SK-N-SH treated with all-trans-retinoic acid at 6 μM for 48 hours (cell line): ENCODE measurements around the gene TUBB2A.

ENCODE experiments used
- ATAC-seq: fragments of 200-7000 bp; cut with Tn5 transposase; 3 replicates; pipeline ENCODE4 v1.9.1; 2020; ENCODE audit warnings: mild to moderate bottlenecking, moderate library complexity
- CSRNP3 ChIP-seq: fragments of 250-450 bp; sonication (Bioruptor Pico); IDR thresholded peaks from 2 replicates; pipeline ENCODE4 v1.5.1; 2021; ENCODE audit warnings: mild to moderate bottlenecking, moderate library complexity
- ESRRG ChIP-seq: fragments of 250-450 bp; sonication (Bioruptor Pico); IDR thresholded peaks from 2 replicates; pipeline ENCODE4 v1.6.1; 2021; ENCODE audit warnings: mild to moderate bottlenecking
- GLIS3 ChIP-seq: fragments of 250-450 bp; sonication (Bioruptor Pico); IDR thresholded peaks from 2 replicates; pipeline ENCODE4 v1.5.0; 2020; ENCODE audit warnings: mild to moderate bottlenecking, moderate library complexity
- ISL1 ChIP-seq: fragments of 250-450 bp; sonication (Bioruptor Pico); IDR thresholded peaks from 2 replicates; pipeline ENCODE4 v2.1.2; 2022; ENCODE audit warnings: mild to moderate bottlenecking, moderate library complexity
- OSR1 ChIP-seq: fragments of 250-450 bp; sonication (Bioruptor Pico); IDR thresholded peaks from 2 replicates; pipeline ENCODE4 v1.8.0; 2022; ENCODE audit warnings: moderate library complexity, mild to moderate bottlenecking, inconsistent platforms
- PATZ1 ChIP-seq: fragments of 250-450 bp; sonication (Bioruptor Pico); IDR thresholded peaks from 2 replicates; pipeline ENCODE4 v1.8.0; 2020; ENCODE audit warnings: mild to moderate bottlenecking, moderate library complexity, borderline replicate concordance
- POU6F1 ChIP-seq: fragments of 250-450 bp; sonication (Bioruptor Pico); IDR thresholded peaks from 2 replicates; pipeline ENCODE4 v1.8.0; 2021; ENCODE audit warnings: low read depth, mild to moderate bottlenecking, moderate library complexity, borderline replicate concordance
- RARB ChIP-seq: fragments of 250-450 bp; sonication (Bioruptor Pico); IDR thresholded peaks from 2 replicates; pipeline ENCODE4 v1.8.0; 2021; ENCODE audit warnings: mild to moderate bottlenecking, moderate library complexity
- SNAI2 ChIP-seq: fragments of 250-450 bp; sonication (Bioruptor Pico); IDR thresholded peaks from 2 replicates; pipeline ENCODE4 v1.5.0; 2020; ENCODE audit warnings: mild to moderate bottlenecking, moderate library complexity
- TCF4 ChIP-seq: fragments of 250-450 bp; sonication (Bioruptor Pico); IDR thresholded peaks from 2 replicates; pipeline ENCODE4 v1.8.0; 2021; ENCODE audit warnings: mild to moderate bottlenecking, moderate library complexity, borderline replicate concordance
- TSHZ2 ChIP-seq: fragments of 250-450 bp; sonication (Bioruptor Pico); IDR thresholded peaks from 2 replicates; pipeline ENCODE4 v1.5.0; 2020; ENCODE audit warnings: mild to moderate bottlenecking, moderate library complexity
- ZFP3 ChIP-seq: fragments of 250-450 bp; sonication (Bioruptor Pico); IDR thresholded peaks from 2 replicates; pipeline ENCODE4 v1.5.0; 2020; ENCODE audit warnings: mild to moderate bottlenecking, moderate library complexity
- ZNF565 ChIP-seq: fragments of 450-650 bp; formaldehyde crosslinking; conservative IDR thresholded peaks from 2 replicates; pipeline ENCODE4 v1.5.0; 2020; ENCODE audit warnings: low read depth, mild to moderate bottlenecking, moderate library complexity
- ZNF8 ChIP-seq: fragments of 450-650 bp; formaldehyde crosslinking; IDR thresholded peaks from 2 replicates; pipeline ENCODE4 v1.5.0; 2020; ENCODE audit warnings: mild to moderate bottlenecking, moderate library complexity

The TUBB2A gene

DNA sequence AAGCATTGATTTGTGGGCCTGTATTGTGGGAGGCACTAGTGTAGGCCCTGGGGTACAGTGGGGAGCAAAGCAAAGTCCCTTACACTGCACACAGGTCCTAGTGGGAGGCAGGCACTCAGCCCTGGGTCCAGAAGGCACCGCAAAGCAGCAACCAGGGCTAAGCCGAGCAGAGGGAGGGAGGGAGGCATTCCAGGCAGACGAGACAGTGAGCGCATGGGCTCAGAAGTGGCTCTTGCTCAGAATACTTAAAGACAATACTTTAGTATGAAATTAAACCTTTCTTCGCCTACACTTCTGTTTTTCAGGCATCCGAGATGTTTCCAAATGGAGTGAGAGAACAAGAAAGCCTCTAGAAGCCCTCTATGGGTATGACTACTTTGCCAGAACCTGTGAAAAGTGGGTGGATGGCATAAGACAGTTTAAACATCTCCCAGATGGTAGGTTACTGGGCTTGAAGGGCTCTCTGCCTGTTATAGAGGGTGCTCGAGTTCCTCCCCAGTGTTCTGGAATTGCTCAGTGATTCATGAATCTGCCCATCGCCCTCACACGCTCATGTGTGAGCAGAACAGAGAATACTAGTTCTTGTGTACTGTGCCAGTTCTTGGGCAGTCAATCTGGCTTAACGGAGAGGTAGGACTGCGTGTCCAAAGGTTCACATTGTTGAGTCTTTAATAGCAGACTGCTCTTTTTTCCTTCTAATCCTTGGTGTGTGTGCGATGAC is 20.1 kb downstream of the TUBB2A start (continued):
- TF ChIP-seq TSHZ2 (CRISPR knock-in tag), result no peak
- no peak for TF ChIP-seq CSRNP3 (CRISPR knock-in tag)
- TF ChIP-seq, all 23 proteins: peak for 0

- ATAC-seq, result no peak; the same call in 1 of the 3 replicates
- no peak for TF ChIP-seq ISL1 (CRISPR knock-in tag)
- no peak for TF ChIP-seq SNAI2
- no peak for TF ChIP-seq ZFP3 (CRISPR knock-in tag)
- TF ChIP-seq TCF4 (CRISPR knock-in tag), result no peak
- TF ChIP-seq ESRRG (CRISPR knock-in tag), result no peak
- no peak for TF ChIP-seq ZNF565 (CRISPR knock-in tag)
- no peak for TF ChIP-seq OSR1
Measured at GRCh38 chr6:3136292-3137011, 20.9 kb downstream of the TUBB2A start.

DNA sequence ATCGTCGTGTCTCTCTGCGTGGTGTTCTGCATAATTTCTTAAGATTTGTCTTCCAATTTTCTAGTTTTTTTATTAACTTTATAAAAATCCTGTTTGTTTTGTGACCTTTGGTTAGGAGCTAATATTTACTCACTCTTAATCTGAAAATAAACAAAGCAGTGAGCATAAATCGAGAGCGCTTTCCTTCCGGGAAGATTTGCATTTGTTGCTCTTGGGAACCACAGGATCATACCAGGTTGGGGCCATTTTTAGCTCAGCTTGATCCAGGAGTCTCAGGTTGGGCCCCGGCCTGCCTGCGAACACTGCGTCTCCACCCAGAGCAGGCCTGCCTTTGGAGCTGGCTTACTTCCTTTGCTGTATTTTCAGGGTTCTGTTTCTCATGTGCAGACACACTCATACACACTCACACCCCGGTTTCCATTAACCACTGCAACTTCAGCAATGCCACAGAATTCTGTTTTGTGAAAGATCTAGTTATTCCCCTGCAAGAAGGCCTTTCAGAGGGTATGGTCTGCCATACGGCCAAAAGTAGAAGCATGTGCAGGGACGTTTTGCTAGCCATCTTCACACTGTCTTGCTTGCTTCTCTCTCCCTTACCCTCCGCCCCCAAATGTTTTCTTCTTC is 21.6 kb downstream of the TUBB2A start:
- TF ChIP-seq ZNF565 (CRISPR knock-in tag), result no peak
- no peak for ATAC-seq

DNA sequence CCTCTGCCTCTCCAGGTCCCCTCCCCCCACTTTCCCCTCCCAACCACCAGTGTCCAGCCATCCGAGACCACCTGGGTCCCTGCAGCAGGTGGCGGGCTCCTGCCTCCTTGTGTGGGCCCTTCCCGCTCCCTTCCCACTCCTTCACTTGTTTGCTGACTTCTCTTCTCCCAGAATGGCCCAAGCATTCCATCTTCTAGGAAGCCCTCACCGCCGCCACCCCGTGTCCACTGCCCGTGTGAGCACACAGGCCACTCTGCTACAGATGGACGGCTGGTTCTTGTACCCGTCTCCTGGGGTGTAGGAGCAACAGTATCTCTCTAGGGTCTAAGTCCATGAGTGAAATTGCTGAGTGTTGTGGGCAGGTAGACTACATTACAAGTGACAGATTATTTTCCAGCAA is 23.8 kb downstream of the TUBB2A start:
- ATAC-seq, result no peak
- TF ChIP-seq OSR1, result no peak
- TF ChIP-seq ISL1 (CRISPR knock-in tag), result no peak
- no peak for TF ChIP-seq PATZ1 (CRISPR knock-in tag)
- no peak for TF ChIP-seq CSRNP3 (CRISPR knock-in tag)

DNA sequence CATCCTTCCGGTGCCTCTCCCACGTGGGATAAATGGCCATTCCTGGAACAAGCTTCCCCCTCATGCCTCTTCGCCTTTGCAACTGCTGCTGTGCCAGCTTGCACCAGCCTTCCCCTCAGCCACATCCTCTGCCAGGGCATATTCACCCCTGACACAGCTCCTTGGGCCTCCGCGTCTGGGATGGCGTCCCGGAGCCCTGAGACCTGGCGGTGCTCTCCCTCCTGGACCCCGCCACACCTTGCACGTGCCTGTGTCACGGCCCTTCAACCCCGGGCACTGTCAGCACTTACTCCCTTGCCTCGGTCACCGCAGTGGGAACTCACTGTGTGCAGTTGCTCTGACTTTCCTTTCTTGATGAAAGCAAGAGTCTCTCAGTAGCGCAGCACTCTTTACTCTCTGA is 25.6 kb downstream of the TUBB2A start:
- TF ChIP-seq RARB (CRISPR knock-in tag) (no peak), POU6F1 (CRISPR knock-in tag) (no peak), GLIS3 (no peak), TSHZ2 (CRISPR knock-in tag) (no peak), ZNF8 (no peak)
- ATAC-seq, result no peak
